IMR-90 (cell line): Measurements from ENCODE around the gene ARHGEF16. TPM values are rescaled to one million over a fixed set of nuclear protein-coding genes. Genes with fewer than 3 reads are reported as not detected.

Experiments
- ATAC-seq: fragments of 200-7000 bp; cut with Tn5 transposase; 2 replicates; pipeline ENCODE4 v1.9.1; 2020; ENCODE audit warnings: low read depth, mild to moderate bottlenecking, moderate library complexity
- BruUV-seq: library from RNA; stranded (reverse); fragments of 400-500 nt; replicated peaks from 2 replicates; lab custom pipeline; 2021; lab: Mats Ljungman, UMichigan
- CTCF ChIA-PET: fragments of 300-600 bp; formaldehyde crosslinking; extraction: SDS; loops from one replicate; lab custom pipeline; 2021; ENCODE audit warnings: antibody characterized with exemption; lab: Yijun Ruan, JAX
- POLR2A ChIA-PET: fragments of 300-600 bp; sonication (Branson Sonifier 250); formaldehyde crosslinking; loops from one replicate; lab custom pipeline; 2022; ENCODE audit warnings: antibody characterized with exemption; ENCODE audit not compliant: unreplicated experiment; lab: Charles Lee
- DNase-seq: peaks from one replicate; pipeline ENCODE4 v3.0.0; 2013
- H2AFZ ChIP-seq: replicated peaks from 2 replicates; pipeline ENCODE3; 2013; ENCODE audit warnings: low read length, mild to moderate bottlenecking; ENCODE audit not compliant: poor library complexity
- H2AK5ac ChIP-seq: 2 replicates; pipeline ENCODE4 v1.6.1; 2013; ENCODE audit warnings: low read depth, low read length, inconsistent platforms
- H2AK9ac ChIP-seq: replicated peaks from 2 replicates; pipeline ENCODE3; 2013; ENCODE audit warnings: mild to moderate bottlenecking, low read depth, low read length, moderate library complexity; ENCODE audit not compliant: poor library complexity
- H2BK120ac ChIP-seq: 2 replicates; pipeline ENCODE4 v1.6.1; 2013; ENCODE audit warnings: low read depth, low read length, inconsistent platforms
- H2BK15ac ChIP-seq: 3 replicates; pipeline ENCODE4 v1.6.1; 2013; ENCODE audit warnings: low read depth, low read length, inconsistent platforms
- H2BK20ac ChIP-seq: 2 replicates; pipeline ENCODE4 v1.6.1; 2013; ENCODE audit warnings: low read depth, mild to moderate bottlenecking, inconsistent platforms, low read length, moderate library complexity
- H2BK5ac ChIP-seq: 2 replicates; pipeline ENCODE4 v1.6.1; 2013; ENCODE audit warnings: mild to moderate bottlenecking, low read depth, low read length, inconsistent platforms; ENCODE audit not compliant: poor library complexity, severe bottlenecking
- H3K14ac ChIP-seq: replicated peaks from 2 replicates; pipeline ENCODE4 v1.6.1; 2013; ENCODE audit warnings: low read depth, low read length, inconsistent platforms
- H3K18ac ChIP-seq: 2 replicates; pipeline ENCODE4 v1.6.1; 2013; ENCODE audit warnings: low read depth, low read length, control low read depth
- H3K23ac ChIP-seq: 2 replicates; pipeline ENCODE4 v1.6.1; 2013; ENCODE audit warnings: low read depth, low read length, inconsistent platforms
- H3K27ac ChIP-seq: 2 replicates; pipeline ENCODE4 v1.5.1; 2013; ENCODE audit warnings: mild to moderate bottlenecking, control low read depth, low read length; ENCODE audit not compliant: insufficient read depth
- H3K27me3 ChIP-seq: 2 replicates; pipeline ENCODE4 v1.6.1; 2013; ENCODE audit warnings: low read length; ENCODE audit not compliant: control insufficient read depth, insufficient read depth
- H3K36me3 ChIP-seq: 2 replicates; pipeline ENCODE4 v1.6.1; 2013; ENCODE audit warnings: low read length, mixed read lengths; ENCODE audit not compliant: control insufficient read depth, insufficient read depth
- H3K4ac ChIP-seq: 2 replicates; pipeline ENCODE4 v1.6.1; 2013; ENCODE audit warnings: low read depth, low read length, inconsistent platforms
- H3K4me1 ChIP-seq: 2 replicates; pipeline ENCODE4 v1.6.1; 2013; ENCODE audit warnings: low read length, mixed read lengths; ENCODE audit not compliant: control insufficient read depth, insufficient read depth
- H3K4me2 ChIP-seq: 2 replicates; pipeline ENCODE4 v1.6.1; 2013; ENCODE audit warnings: low read depth, mild to moderate bottlenecking, control low read depth, low read length, moderate library complexity
- H3K4me3 ChIP-seq: 2 replicates; pipeline ENCODE4 v1.5.1; 2013; ENCODE audit warnings: low read depth, mild to moderate bottlenecking, control low read depth, low read length, moderate library complexity; ENCODE audit not compliant: insufficient read depth
- H3K56ac ChIP-seq: 2 replicates; pipeline ENCODE4 v1.6.1; 2013; ENCODE audit warnings: low read length, inconsistent platforms; ENCODE audit not compliant: insufficient read depth; ENCODE audit errors: extremely low read depth
- H3K79me1 ChIP-seq, 2 experiments: 2 replicates each; pipeline ENCODE4 v1.6.1; 2013; ENCODE audit warnings: low read length in 2 of 2, inconsistent platforms in 1 of 2, low read depth in 1 of 2
- H3K9ac ChIP-seq: 2 replicates; pipeline ENCODE4 v1.6.1; 2013; ENCODE audit warnings: low read depth, low read length, control low read depth
- H3K9me1 ChIP-seq: 2 replicates; pipeline ENCODE4 v1.6.1; 2013; ENCODE audit warnings: low read length, inconsistent platforms; ENCODE audit not compliant: insufficient read depth
- H3K9me3 ChIP-seq: 2 replicates; pipeline ENCODE4 v1.6.1; 2013; ENCODE audit warnings: low read length; ENCODE audit not compliant: control insufficient read depth, insufficient read depth
- H4K20me1 ChIP-seq: 2 replicates; pipeline ENCODE4 v1.6.1; 2013; ENCODE audit warnings: low read length, inconsistent platforms; ENCODE audit not compliant: insufficient read depth
- H4K5ac ChIP-seq: 2 replicates; pipeline ENCODE4 v1.6.1; 2013; ENCODE audit warnings: mild to moderate bottlenecking, low read depth, low read length, control low read depth
- H4K8ac ChIP-seq, 2 experiments: 2 replicates each; pipeline ENCODE4 v1.6.1; 2013; ENCODE audit warnings: low read depth in 2 of 2, low read length in 2 of 2, control low read depth in 1 of 2, inconsistent platforms in 1 of 2
- H4K91ac ChIP-seq: 2 replicates; pipeline ENCODE4 v1.6.1; 2013; ENCODE audit warnings: low read depth, low read length, inconsistent platforms; ENCODE audit not compliant: insufficient read depth
- BHLHE40 ChIP-seq: fragments of 150-350 bp; IDR thresholded peaks from 2 replicates; pipeline ENCODE4 v1.6.1; 2016; ENCODE audit warnings: mild to moderate bottlenecking, low read depth, low read length
- CEBPB ChIP-seq: IDR thresholded peaks from 2 replicates; pipeline ENCODE4 v1.6.1; 2012; ENCODE audit warnings: low read depth, low read length, improper control_type of control experiment
- CHD1 ChIP-seq: IDR thresholded peaks from 2 replicates; pipeline ENCODE4 v1.6.1; 2012; ENCODE audit warnings: low read depth, low read length, improper control_type of control experiment
- MAFK ChIP-seq: IDR thresholded peaks from 2 replicates; pipeline ENCODE4 v1.6.1; 2012; ENCODE audit warnings: low read depth, low read length, improper control_type of control experiment
- MAZ ChIP-seq: IDR thresholded peaks from 2 replicates; pipeline ENCODE4 v1.6.1; 2012; ENCODE audit warnings: low read depth, mild to moderate bottlenecking, low read length, improper control_type of control experiment, moderate library complexity, borderline replicate concordance
- MXI1 ChIP-seq: IDR thresholded peaks from 2 replicates; pipeline ENCODE4 v1.6.1; 2012; ENCODE audit warnings: low read depth, mild to moderate bottlenecking, low read length, moderate library complexity, borderline replicate concordance
- NFE2L2 ChIP-seq: fragments of 150-350 bp; IDR thresholded peaks from 2 replicates; pipeline ENCODE4 v1.6.1; 2016; ENCODE audit warnings: low read depth, mild to moderate bottlenecking, low read length
- RFX5 ChIP-seq: IDR thresholded peaks from 2 replicates; pipeline ENCODE4 v1.8.0; 2012; ENCODE audit warnings: low read depth, mild to moderate bottlenecking, low read length, moderate library complexity
- SMC3 ChIP-seq: fragments of 150-350 bp; IDR thresholded peaks from 2 replicates; pipeline ENCODE4 v1.6.1; 2016; ENCODE audit warnings: low read depth, mild to moderate bottlenecking, antibody characterized with exemption, low read length, moderate library complexity
- WGBS, 2 experiments: methylation state at CpG; one replicate each; pipeline versions ENCODE4 v1.1.5 to v1.1.7; 2013; ENCODE audit warnings: missing lambda C conversion rate in 2 of 2; ENCODE audit not compliant: insufficient read length in 1 of 2; ENCODE audit errors: extremely low coverage in 2 of 2; 5-methylcytosine and 5-hydroxymethylcytosine counted together
- dilution Hi-C: fragments of 300-500 bp; cut with HindIII; formaldehyde crosslinking; loops from one replicate; pipeline ENCODE4 v1.14.3; 2018; ENCODE audit warnings: low sequenced_read_pairs; ENCODE audit not compliant: unreplicated experiment
- in situ Hi-C: fragments of 300-500 bp; cut with MboI; formaldehyde crosslinking; loops from 3 replicates; pipeline ENCODE4 v1.14.3; 2019; ENCODE audit warnings: low sequenced_read_pairs, inconsistent platforms, mixed read lengths
- intact Hi-C: fragments of 100-400 bp; cut with micrococcal nuclease; formaldehyde crosslinking; loops from 2 replicates; pipeline ENCODE4 v1.10.0; 2022
- polyA plus RNA-seq, 3 experiments: library from polyadenylated mRNA; depleted of rRNA; stranded (reverse); fragments of >200 nt; gene quantifications; 2 replicates each; pipeline ENCODE4 v1.2.3, GENCODE V29; 2012; ENCODE audit warnings: low replicate concordance in 1 of 3
- total RNA-seq: library from RNA; depleted of rRNA; stranded (reverse); fragments of >200 nt; gene quantifications from 2 replicates; pipeline ENCODE4 v1.2.3, GENCODE V29; 2012
- TF ChIP-seq, protein P1 (sequence below): fragments of 150-350 bp; IDR thresholded peaks from 2 replicates; pipeline ENCODE4 v1.6.1; 2017; ENCODE audit warnings: mild to moderate bottlenecking, antibody characterized with exemption, low read length, low read depth
- TF ChIP-seq, protein P2 (sequence below): conservative IDR thresholded peaks from 2 replicates; pipeline ENCODE4 v1.5.1; 2012; ENCODE audit warnings: mild to moderate bottlenecking, low read depth, low read length, improper control_type of control experiment

Gene ARHGEF16
- total and polyA plus RNA-seq, 2 of the 4 experiments (the other 2 are of a cell fraction): 0.18 to 0.39 TPM

DNA sequence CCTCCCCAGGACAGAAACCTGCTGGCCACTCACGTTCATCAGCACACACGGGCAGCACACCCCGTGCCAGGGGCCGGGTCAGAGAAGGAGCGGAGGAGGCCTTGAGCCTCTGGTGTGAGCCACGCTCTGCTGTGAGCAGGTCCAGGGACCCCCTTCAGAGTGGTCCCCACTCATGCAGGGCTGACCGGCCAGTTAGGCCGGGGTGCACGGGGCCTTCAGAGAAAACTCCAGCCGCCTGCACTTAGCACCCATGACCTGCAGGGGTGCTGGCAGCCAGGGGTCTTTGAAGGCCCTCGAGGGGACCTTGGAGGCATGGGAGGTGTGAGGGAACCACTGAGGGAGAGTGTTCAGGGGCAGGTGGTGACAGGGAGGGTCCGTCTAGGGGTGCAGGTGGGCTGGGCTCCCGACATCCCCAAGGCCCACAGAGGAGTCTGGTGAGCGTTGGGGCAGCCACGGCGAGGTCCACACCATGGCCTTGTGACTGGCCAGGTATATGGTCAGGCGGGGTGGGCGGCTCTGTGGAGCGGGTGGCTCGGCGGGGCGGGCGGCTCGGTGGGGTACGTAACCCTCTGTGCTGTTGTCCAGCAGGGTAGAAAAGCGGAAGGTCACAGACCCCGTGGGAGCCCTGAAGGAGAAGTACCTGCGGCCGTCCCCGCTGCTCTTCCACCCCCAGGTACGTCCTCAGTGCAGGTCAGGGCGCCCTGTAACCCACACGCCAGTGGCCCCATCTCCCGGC is 40.3 kb upstream of the ARHGEF16 start:
- BruUV-seq: no TSS peak
- no peak overlapping the region for H4K5ac ChIP-seq
- in situ Hi-C loops (no loop called here), intact Hi-C loops (no loop called here), dilution Hi-C loops (no loop called here)
- no peak overlapping the region for H3K9ac ChIP-seq
- no peaks in the 10 kb centered on the region for H4K20me1 ChIP-seq
- CTCF ChIA-PET: no interaction called here
- no peak for DNase-seq
- H3K4me2 ChIP-seq: no peak overlapping the region
- H4K8ac ChIP-seq: no peak overlapping the region
- ATAC-seq: no peak
- no peak for TF ChIP-seq MXI1
- no peak for TF ChIP-seq CEBPB
- no peak for TF ChIP-seq MAZ
- no peak for TF ChIP-seq CHD1
- TF ChIP-seq NFE2L2: no peak
- TF ChIP-seq MAFK: no peak
- no peak for TF ChIP-seq BHLHE40
- TF ChIP-seq, protein P1, sequence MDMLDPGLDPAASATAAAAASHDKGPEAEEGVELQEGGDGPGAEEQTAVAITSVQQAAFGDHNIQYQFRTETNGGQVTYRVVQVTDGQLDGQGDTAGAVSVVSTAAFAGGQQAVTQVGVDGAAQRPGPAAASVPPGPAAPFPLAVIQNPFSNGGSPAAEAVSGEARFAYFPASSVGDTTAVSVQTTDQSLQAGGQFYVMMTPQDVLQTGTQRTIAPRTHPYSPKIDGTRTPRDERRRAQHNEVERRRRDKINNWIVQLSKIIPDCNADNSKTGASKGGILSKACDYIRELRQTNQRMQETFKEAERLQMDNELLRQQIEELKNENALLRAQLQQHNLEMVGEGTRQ: no peak
- TF ChIP-seq SMC3: no peak
- TF ChIP-seq RFX5: no peak
- TF ChIP-seq, protein P2, sequence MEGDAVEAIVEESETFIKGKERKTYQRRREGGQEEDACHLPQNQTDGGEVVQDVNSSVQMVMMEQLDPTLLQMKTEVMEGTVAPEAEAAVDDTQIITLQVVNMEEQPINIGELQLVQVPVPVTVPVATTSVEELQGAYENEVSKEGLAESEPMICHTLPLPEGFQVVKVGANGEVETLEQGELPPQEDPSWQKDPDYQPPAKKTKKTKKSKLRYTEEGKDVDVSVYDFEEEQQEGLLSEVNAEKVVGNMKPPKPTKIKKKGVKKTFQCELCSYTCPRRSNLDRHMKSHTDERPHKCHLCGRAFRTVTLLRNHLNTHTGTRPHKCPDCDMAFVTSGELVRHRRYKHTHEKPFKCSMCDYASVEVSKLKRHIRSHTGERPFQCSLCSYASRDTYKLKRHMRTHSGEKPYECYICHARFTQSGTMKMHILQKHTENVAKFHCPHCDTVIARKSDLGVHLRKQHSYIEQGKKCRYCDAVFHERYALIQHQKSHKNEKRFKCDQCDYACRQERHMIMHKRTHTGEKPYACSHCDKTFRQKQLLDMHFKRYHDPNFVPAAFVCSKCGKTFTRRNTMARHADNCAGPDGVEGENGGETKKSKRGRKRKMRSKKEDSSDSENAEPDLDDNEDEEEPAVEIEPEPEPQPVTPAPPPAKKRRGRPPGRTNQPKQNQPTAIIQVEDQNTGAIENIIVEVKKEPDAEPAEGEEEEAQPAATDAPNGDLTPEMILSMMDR: no peak
- no peak overlapping the region for H2BK120ac ChIP-seq
- H3K23ac ChIP-seq: no peak overlapping the region
- no peaks in the 10 kb centered on the region for H3K36me3 ChIP-seq
- no peak overlapping the region for H3K18ac ChIP-seq
- H2AK9ac ChIP-seq: no peak overlapping the region
- POLR2A ChIA-PET: no interaction called here
- WGBS, 2 experiments: 85% methylated on average over 26 of the region's 34 CpGs; no CpG with 5 or more reads in 1 of the 2 experiments
- H2AK5ac ChIP-seq: no peak overlapping the region
- no peak overlapping the region for H3K4ac ChIP-seq
- H3K4me3 ChIP-seq: no peak overlapping the region
- peaks cover 7% of the 10 kb centered on the region; the same call in 1 of the 2 replicates for H3K9me3 ChIP-seq
- no peak overlapping the region for H2BK5ac ChIP-seq
- H2AFZ ChIP-seq: no peak overlapping the region
- no peaks in the 10 kb centered on the region for H3K4me1 ChIP-seq
- H4K91ac ChIP-seq: no peak overlapping the region
- H2BK15ac ChIP-seq: no peak overlapping the region
- H3K79me1 ChIP-seq: no peaks in the 10 kb centered on the region
- no peak overlapping the region for H3K14ac ChIP-seq
- no peaks in the 10 kb centered on the region for H3K27me3 ChIP-seq
- no peak overlapping the region for H3K56ac ChIP-seq
- H3K9me1 ChIP-seq: no peaks in the 10 kb centered on the region
- no peak overlapping the region for H2BK20ac ChIP-seq
- H3K27ac ChIP-seq: no peak overlapping the region
